CD4-positive, alpha-beta T cell treated with Interleukin-15 for 1 hour (primary cell): ENCODE results near the gene MAPK13.
"Not testable (repeated sequence)": the region's sequence is repeated elsewhere in the genome, so short reads cannot be mapped to it uniquely, and the experiment has no call there.

ENCODE experiments used
- DNase-seq: peaks from one replicate; pipeline ENCODE4 v3.0.0-alpha.2; 2020

MAPK13 gene

DNA sequence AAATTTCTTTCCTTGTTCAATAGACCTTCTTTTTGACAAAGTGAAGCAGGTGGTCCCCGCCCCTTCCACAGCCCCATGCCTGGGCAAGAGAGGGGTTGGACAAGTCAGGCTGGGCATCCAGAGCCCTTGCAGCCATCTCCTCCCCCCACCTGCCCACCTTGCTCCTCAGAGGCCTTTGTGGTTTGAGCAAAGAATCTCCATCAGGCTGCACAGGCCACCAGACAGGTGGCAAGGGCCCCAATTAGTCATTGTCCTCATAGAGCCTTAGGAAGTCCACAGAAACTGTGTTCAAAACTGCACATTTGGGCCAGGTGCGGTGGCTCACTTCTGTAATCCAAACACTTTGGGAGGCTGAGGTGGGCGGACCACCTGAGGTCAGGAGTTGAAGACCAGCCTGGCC is 1.5 kb upstream of the MAPK13 start:
- no peak for DNase-seq

DNA sequence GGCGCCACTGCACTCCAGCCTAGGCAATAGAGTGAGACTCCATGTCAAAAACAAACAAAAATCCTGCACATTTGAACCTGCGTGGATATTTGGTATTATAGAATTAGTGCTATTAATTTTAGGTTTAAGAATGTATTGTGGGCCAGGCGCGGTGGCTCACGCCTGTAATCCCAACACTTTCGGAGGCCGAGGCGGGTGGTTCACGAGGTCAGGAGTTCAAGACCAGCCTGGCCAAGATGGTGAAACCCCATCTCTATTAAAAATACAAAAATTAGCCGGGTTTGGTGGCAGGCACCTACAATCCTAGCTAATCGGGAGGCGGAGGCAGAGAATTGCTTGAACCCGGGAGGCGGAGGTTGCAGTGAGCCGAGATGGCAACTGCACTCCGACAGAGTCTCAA is 979 bp upstream of the MAPK13 start:
- DNase-seq, result not testable (repeated sequence)

DNA sequence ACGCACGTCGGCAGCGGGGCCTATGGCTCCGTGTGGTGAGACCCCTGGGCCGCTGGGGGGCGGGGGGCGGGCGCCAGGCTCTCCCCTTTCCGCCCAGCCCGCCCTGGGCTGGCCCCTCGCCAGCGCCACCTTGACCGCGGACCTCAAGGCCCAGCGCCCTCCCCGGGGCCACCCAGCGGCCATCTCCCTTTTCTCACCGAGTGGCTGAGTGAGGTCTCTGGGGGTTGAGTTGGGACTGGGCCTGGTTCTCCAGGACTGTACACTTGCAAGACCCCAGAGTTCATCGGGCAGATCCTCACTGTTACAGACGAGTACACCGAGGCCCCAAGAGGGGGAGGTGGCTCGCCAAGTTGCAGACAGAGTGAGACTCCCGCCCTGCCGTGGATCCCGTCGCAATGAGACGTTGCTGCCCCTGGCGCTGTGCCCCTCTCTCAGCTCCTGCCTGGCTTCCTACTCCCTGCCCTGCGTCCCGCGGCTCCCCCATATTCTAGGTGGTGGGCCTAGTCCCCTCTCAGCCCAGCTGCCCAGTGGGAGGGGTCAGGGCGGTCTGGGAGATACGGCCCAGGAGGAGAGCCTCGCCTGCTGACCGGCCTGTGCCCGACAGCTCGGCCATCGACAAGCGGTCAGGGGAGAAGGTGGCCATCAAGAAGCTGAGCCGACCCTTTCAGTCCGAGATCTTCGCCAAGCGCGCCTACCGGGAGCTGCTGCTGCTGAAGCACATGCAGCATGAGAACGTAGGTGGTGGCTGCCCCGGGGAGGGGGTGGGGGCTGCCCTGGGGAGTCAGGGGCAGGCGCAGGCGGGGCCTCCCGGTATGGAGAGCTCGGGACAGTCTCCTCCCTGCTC is 576 bp downstream of the MAPK13 start:
- DNase-seq, result peak; percentile 62

DNA sequence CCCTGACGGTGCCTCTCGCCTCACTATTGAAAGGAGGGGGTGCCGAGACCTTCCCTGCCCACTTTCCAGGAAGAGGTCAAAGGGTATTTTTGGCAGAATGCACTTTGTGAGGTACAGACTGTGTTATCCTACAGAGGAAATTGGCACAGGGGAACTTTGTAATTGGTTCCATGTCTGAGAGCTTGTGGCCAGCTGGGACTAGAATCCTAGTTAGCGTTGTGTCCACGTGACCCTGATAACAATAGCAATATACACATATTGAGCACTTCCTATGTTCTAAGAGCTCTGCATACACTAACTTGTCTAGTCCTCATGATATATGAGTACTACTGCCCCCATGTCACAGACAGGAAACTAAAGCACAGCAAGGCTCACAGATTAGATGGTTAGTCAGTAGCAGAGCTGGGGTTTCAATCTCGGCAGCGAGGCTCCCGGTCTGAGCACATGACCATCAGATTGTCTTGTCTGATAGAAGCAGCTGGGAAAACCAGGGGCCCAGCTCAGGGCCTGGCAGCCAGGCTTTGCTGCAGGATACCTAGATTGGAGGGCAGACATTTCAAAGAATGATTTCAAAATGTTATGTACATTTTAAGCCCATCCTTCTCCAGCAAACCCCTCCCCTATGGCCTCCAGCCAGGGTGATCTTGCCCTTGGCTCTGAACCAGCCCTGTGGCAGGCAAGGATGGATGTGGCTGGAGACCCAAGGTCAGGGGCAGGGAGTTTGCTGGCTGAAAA is 1.4 kb downstream of the MAPK13 start:
- peak; percentile 28 for DNase-seq

DNA sequence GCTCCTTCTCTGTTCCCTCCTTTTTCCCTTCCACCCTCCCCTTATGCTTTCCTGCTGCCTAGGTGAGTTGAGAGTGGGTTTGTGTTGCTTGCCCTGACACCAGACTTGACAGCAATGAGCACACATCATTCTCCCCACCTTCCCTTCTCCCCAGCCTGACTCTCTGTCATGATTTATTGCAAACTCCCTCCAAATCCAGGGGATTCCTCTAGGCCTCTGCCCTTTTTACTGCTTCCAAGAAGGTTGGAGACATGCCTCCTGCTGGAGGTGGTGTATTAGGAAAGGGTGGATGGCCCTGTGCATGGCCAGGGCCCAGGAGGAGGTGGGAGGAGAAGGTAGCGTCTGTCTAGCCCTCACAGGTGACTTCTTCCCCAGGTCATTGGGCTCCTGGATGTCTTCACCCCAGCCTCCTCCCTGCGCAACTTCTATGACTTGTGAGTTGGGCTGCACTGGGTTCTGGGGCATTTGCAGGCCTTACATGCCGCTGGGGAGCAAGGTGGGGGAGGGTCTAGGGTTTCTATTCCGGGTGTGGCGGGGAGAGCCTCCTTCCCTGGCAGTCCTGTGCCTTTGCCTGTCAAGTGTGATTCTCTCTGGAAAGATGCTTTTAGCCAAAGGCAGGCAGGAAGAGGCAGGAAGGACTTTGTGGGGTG is 2.1 kb downstream of the MAPK13 start:
- DNase-seq, result no peak

DNA sequence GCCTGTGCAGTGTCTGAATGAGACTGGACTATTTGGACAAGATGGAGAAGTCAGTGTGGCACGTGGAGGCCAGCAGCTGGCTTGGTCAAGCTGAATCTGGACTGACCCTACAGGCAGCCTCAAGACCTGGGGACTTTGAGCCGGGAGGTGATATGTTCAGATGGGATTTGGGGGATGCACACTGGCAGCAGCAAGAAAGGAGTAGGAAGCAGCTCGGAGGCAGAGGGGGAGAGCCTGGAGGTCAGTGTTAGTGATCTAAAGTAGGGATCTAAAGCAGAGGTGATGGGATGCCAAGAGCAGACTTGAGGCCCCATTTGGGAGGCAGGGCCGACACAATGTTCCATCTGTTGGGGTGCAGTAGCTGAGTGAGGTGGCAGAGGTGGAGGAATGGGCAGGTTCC is 2.8 kb downstream of the MAPK13 start:
- DNase-seq, result no peak

DNA sequence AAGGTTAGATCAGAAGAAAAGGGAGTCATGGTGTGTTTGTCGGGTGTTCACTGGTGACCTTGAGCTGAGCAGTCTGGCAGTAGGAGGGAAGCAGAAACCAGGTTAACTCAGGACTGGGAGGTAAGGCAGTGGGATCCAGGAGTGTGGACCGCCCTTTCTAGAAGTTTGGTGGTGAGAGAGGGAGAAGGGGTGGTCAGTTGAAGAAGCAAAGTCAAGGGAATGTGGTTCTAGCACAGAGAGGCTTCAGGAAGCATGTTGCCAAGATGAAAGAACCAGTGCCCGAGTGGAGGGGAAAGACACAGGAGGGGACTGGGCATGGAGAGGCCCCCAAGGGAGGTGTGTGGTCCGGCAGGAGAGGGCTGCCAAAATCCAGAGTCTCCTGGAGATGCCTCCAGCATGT is 3.6 kb downstream of the MAPK13 start:
- DNase-seq, result no peak

DNA sequence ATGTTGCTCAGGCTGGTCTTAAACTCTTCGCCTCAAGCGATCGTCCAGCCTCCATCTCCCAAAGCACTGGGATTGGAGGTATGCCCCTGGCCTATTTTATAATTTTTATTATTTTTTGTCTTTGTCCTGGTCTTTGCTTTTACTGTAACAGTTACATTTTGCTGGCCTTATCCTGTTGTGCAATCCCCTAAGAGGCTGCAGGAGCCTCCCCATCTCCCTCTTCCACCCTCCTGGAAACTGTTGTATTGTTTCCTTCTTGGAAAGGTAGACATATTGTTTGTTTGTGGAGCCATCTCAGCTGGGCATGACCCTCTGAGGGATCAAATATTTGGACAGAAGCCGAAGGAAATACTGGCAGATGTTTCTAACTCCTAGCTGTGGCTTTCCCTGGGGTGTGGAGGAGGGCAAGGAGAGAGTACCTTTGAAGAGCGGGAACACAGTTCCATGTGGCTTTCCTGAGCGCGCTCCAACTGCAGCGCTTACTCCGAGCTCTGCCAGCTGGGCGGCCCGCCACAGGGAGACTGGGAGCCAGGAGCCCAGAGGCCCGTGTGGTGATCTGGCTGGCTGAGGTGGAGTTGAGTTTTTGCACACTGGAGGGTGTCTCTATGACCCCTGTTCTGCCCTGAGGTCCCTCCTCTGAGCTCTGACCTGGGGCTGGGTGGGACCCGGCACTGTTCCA is 4.9 kb downstream of the MAPK13 start:
- no peak for DNase-seq

DNA sequence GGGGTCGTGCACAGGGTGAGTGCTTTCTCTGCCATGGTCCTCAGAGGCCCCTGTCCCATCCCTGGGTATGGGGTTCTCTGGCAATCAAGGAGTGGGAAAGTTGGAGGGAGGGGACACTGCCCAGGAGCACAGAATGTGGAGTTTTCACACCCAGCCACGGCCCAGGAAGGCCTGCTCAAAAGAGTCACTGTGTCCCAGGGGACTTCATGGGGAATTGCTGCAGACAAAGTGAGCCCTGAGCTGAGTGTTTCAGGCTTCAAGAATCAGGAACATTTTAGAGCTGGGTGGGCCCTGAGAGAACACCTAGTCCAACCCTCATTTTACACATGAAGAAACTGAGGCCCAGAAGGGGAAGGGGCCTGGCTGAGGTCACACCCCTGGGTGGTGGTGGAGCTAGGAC is 5.7 kb downstream of the MAPK13 start:
- DNase-seq, result no peak

DNA sequence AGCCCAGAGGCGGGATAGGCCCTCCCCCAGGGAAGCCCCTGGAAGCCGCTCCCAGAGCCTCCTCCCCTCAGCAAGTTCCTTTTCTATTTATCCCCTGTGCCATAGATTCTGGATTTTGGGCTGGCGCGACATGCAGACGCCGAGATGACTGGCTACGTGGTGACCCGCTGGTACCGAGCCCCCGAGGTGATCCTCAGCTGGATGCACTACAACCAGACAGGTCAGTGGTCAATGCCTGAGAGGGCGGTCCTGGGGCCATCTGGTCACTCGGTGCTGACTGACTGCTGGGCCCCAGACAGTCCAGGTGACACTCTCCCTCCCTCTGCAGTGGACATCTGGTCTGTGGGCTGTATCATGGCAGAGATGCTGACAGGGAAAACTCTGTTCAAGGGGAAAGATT is 6.2 kb downstream of the MAPK13 start:
- no peak for DNase-seq

DNA sequence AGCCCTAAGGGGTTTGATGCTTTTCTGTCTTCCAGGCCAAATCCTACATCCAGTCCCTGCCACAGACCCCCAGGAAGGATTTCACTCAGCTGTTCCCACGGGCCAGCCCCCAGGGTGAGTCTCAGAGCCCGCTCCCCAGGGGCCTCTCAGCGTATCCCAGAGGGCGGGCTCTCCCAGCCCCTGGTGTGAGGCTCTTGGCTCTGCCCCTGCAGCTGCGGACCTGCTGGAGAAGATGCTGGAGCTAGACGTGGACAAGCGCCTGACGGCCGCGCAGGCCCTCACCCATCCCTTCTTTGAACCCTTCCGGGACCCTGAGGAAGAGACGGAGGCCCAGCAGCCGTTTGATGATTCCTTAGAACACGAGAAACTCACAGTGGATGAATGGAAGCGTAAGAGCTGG is 8.4 kb downstream of the MAPK13 start:
- DNase-seq, result no peak

DNA sequence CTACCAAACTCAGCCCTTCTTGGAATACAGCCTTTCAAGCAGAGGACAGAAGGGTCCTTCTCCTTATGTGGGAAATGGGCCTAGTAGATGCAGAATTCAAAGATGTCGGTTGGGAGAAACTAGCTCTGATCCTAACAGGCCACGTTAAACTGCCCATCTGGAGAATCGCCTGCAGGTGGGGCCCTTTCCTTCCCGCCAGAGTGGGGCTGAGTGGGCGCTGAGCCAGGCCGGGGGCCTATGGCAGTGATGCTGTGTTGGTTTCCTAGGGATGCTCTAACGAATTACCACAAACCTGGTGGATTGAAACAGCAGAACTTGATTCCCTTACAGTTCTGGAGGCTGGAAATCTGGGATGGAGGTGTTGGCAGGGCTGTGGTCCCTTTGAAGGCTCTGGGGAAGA is 9.1 kb downstream of the MAPK13 start:
- no peak for DNase-seq

DNA sequence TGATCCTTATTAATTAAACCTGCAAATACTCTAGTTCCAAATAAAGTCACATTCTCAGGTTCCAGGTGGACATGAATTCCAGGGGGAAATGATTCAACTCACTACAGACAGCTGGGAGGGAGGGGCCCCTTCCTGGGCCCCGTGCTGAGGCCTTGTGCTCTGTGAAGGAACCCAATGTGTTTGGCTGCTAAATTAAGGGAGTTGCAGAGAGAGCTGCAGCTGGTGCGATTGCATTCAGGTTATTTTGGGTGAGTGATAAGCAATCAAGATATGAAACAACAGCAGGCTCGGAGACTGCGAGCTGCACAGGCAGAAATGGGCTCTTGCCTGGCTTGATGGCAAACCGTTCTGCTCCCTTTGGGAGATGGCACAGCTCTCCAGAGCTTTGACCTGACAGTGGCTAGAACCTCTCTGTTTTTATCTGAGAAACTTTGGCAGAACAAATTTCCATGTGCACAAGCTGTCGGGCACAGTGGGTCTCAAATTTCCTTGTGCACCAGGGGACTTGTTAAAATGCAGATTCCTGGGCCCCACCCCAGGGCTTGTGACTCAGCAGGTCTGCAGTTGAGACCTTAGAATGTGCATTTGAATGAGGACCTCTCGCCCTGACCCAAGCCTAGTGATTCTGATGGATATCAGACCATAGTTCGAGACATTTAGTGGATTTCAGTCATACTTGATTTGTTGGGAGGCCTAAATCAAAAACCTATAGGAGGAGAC is 9.8 kb downstream of the MAPK13 start:
- DNase-seq, result no peak

DNA sequence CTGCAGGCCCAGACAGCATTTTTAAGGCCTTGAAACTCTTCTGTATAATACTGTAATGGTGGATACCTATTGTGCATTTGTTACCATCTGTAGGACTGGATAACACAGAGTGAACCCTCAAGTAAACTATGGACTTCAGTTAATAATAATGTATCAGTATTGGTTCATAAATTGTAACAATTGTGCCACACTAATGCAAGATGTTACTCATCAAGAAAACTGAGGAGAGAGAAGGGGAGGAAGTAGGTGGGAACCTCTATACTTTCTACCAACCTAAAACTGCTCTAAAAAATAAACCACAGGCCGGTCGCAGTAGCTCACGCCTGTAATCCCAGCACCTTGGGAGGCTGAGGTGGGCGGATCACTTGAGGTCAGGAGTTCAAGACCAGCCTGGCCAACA is 10.8 kb downstream of the MAPK13 start:
- no peak for DNase-seq

DNA sequence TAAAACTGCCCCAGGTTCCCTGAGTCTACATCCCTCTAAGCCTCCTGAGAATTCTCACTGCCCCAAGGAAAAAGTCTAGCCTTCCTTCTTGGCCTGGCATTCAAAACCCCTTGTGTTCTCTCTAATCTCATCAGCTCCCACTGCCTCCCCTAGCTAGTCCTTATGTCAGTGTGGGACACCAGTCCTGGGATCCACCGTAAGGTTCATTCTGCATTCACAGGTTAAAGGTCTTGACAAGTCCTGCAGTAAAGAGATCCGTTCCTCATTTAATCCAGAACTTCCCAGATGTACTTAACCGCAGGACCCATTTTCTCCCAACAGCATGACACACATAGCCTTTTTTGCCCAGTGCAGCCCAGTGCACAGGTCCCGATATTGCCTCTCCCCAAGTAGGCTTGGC is 11.6 kb downstream of the MAPK13 start:
- DNase-seq, result no peak

DNA sequence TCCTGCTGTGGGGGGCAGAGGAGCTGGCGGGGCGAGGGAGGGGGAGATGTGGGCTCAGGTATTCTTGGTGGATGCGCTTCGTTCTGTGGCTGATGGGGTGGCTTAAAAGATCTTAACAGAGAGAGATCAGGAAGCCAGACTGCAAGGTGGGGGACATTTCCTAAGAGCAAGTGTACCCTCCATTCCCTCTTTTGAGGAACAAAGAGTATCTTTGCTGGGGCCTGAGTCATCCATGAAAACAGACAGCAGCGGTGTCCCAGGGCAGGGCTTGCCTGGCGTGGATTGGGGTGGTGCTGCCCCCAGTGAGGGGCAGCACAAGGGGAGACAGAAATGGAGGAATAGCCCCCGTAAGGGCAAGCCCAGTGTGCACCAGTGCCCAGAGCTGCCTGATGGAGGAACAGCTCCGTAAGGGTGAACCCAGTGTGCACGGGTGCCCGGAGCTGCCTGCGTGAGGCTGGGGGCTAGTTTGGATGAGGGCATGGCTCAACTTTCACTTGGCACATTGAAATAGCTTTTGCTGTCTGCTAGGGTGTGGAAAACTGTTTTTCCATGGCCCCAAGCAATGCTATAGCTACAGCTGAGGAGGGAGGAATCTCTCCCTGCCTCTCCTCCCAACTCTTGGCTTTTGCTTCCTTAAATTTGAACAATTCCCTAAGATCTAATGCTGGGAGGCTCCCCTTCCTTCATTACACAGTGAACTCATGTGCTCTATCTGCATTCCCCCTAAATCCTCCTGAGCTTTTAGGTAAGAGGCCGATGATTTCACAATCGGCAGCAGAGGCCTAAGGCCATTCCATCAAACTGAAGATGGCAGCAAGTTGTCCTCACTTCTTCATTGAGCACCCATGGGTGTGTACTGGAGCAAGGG is 12.9 kb downstream of the MAPK13 start:
- DNase-seq, result no peak

DNA sequence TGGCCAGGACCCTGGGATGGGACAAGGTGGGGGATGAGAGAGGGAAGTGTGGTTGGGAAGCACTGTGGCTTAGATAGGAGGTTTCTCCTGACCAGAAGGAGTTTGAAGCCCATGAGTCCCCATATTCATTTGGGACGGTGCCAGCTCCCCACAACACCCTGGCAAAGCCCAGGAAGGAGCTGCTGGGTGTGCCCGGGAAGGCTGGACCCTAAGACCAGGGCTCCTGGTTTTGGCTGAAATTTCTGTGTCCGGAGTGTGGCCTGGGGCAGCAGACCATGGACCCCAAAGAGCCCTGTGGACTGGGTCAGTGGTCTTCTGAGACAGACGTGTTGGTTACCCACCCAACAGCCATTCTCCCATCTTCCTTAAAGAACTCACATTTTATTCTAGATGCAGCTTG is 15.2 kb downstream of the MAPK13 start:
- no peak for DNase-seq

DNA sequence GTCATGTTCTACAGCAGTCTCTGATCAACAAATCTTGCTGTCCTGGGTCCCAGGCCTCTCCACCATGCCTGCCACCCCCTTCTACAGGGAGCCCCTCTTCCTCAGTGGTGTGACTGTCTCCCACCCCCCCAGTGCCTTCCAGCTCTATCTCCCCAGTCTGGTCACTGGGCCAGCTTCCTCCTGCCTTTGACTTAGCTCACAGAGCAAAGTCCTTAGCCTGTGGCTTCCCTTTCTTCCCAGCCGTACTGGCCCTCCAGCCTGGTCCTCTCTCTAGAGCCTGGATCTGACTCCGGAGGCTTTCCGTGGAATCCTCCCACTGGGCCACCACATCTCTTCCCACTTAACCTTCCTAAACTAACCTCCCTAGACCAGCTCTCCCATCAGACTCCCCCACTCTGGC is 17.0 kb downstream of the MAPK13 start:
- DNase-seq, result no peak

DNA sequence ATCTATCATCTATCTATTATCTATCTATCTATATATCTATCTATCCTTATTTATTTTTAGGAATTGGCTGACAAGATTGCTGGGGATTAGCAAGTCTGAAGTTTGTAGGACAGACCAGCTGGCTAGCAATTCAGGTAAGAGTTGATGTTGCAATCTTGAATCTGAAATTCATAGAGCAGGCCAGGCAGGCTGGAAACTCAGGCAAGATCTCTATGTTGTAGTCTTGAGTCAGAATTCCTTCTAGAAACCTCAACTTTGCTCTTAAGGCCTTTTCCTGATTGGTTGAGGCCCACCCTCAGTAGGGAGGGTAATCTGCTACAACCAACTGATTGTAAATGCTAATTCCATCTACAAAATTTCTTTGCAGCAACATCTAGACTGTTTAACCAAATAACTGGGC is 19.2 kb downstream of the MAPK13 start:
- no peak for DNase-seq

DNA sequence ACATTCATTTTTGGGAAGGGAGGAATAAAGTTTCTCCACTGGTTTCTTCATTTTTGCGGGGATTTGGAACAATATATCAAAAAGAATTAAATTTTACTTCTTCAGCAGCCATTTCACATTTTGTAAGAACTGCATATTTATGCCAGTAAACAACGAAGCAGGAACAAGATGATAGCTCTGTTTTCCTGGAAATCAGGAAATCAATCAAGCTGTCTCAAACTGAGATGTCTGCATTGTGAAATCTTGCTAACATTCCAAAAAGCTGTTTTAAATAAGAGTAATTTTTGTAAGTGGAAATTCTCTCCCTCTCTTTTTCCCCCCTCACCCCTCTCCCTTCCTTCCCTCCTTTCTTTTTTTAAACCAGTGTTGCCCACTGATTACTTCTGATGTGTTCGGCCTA is 20.0 kb downstream of the MAPK13 start:
- no peak for DNase-seq

DNA sequence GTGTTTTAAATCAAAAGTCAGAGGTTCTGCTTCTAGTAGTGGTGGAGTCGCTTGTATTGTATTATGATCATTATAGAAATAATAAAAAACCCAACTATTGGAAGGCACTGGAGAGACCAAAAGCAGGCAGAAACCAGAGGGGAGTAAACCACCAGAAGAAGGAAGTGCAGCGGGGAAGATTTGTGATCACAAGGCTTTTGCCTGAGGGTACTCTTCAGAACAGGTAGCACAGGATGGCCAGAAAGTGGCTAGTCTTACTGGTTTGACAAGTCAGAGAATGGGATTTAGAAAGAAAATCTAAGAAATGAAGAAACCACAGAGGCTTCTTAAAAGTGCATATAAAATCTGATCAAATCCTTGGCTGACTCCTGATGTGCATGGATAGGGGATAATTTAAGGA is 24.0 kb downstream of the MAPK13 start:
- no peak for DNase-seq

DNA sequence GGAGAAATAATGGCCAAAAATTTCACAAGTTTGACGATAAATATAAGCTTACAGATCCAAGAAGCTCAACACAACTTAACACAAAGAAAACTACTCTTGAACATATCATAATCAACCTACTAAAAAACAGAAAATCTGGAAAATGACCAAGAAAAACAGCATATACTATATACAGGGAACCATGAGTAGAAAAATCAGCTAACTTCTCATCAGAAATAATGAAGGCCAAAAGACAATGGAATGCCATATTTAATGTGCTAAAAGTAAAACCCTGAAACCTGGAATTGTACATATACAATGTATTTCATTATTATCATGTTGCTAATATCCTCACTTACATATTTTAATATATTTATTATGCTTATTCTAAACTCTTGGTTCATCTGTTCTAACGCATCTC is 25.3 kb downstream of the MAPK13 start:
- no peak for DNase-seq
